IPS DF 19.7 (cell line): ENCODE measurements around the gene USP24.

ENCODE experiments used
- DNase-seq: peaks from one replicate; pipeline ENCODE4 v3.0.0-alpha.2; 2013; ENCODE audit warnings: low read depth, low spot score

The USP24 gene

GRCh38 chr1:55055951-55056631 is 159.1 kb downstream of the USP24 start:
- no peak for DNase-seq

- no peak for DNase-seq
These were observed 159.9 kb downstream of the USP24 start for GRCh38 chr1:55055084-55055882.

GRCh38 chr1:55054396-55054795 is 160.8 kb downstream of the USP24 start:
- DNase-seq, result no peak

GRCh38 chr1:55053265-55053954 is 161.8 kb downstream of the USP24 start:
- no peak for DNase-seq

GRCh38 chr1:55052221-55053142 is 162.7 kb downstream of the USP24 start:
- no peak for DNase-seq

- no peak for DNase-seq
These were observed 163.5 kb downstream of the USP24 start for GRCh38 chr1:55051621-55052020.

GRCh38 chr1:55051169-55051568 is 164.0 kb downstream of the USP24 start:
- no peak for DNase-seq

- DNase-seq, result no peak
These were observed 164.9 kb downstream of the USP24 start for GRCh38 chr1:55050283-55050682.

GRCh38 chr1:55049914-55050278 is 165.3 kb downstream of the USP24 start:
- DNase-seq, result no peak

- no peak for DNase-seq
These were observed 165.8 kb downstream of the USP24 start for GRCh38 chr1:55049271-55049913.

- DNase-seq, result no peak
These were observed 166.5 kb downstream of the USP24 start for GRCh38 chr1:55048453-55049270.

- no peak for DNase-seq
These were observed 167.6 kb downstream of the USP24 start for GRCh38 chr1:55047611-55048010.

GRCh38 chr1:55046871-55047270 is 168.3 kb downstream of the USP24 start:
- no peak for DNase-seq

- no peak for DNase-seq
These were observed 169.7 kb downstream of the USP24 start for GRCh38 chr1:55045430-55045829.

- no peak for DNase-seq
These were observed 170.4 kb downstream of the USP24 start for GRCh38 chr1:55044617-55045397.

- no peak for DNase-seq
These were observed 171.4 kb downstream of the USP24 start for GRCh38 chr1:55043726-55044125.

GRCh38 chr1:55043011-55043410 is 172.2 kb downstream of the USP24 start:
- DNase-seq, result no peak

GRCh38 chr1:55041613-55042012 is 173.6 kb downstream of the USP24 start:
- no peak for DNase-seq

- DNase-seq, result no peak
These were observed 174.2 kb downstream of the USP24 start for GRCh38 chr1:55040933-55041494.
